Epithelial cell of proximal tubule (primary cell): ENCODE measurements around the gene MYOM1. TPM values are rescaled to one million over a fixed set of nuclear protein-coding genes. Genes with fewer than 3 reads are reported as not detected.

Experiments used
- DNase-seq: peaks from one replicate; pipeline ENCODE4 v3.0.0-alpha.2; 2011; ENCODE audit warnings: low read depth
- H3K4me3 ChIP-seq: 2 replicates; pipeline ENCODE4 v1.5.1; 2011; ENCODE audit warnings: low read depth, mild to moderate bottlenecking, low read length
- CTCF ChIP-seq: conservative IDR thresholded peaks from 2 replicates; pipeline ENCODE4 v1.5.1; 2012; ENCODE audit warnings: low read depth, mild to moderate bottlenecking, low read length
- total RNA-seq: library from RNA; depleted of rRNA; stranded (reverse); fragments of >200 nt; gene quantifications from 2 replicates; pipeline ENCODE4 v1.2.3, GENCODE V29; 2015

Gene MYOM1
- total RNA-seq, 1 donor from 2014 or later: 0.12 TPM

GRCh38 chr18:3238742-3239141 lies 19.0 kb upstream of the MYOM1 start:
- H3K4me3 ChIP-seq: no peak overlapping the region
- peak; percentile 32 for TF ChIP-seq CTCF
- DNase-seq: no peak

GRCh38 chr18:3236470-3236869 lies 16.7 kb upstream of the MYOM1 start:
- H3K4me3 ChIP-seq: no peak overlapping the region
- TF ChIP-seq CTCF: no peak
- no peak for DNase-seq

- TF ChIP-seq CTCF: no peak
- DNase-seq: no peak
- no peak overlapping the region for H3K4me3 ChIP-seq
Measured at GRCh38 chr18:3235846-3236245, 16.1 kb upstream of the MYOM1 start.

GRCh38 chr18:3234457-3234856 lies 14.7 kb upstream of the MYOM1 start:
- no peak overlapping the region for H3K4me3 ChIP-seq
- TF ChIP-seq CTCF: no peak

GRCh38 chr18:3233433-3234168 lies 13.8 kb upstream of the MYOM1 start:
- H3K4me3 ChIP-seq: no peak overlapping the region
- DNase-seq: no peak
- TF ChIP-seq CTCF: no peak

More at GRCh38 chr18:3234457-3234856, 14.7 kb upstream of the MYOM1 start:
- no peak for DNase-seq

- DNase-seq: no peak
- no peak overlapping the region for H3K4me3 ChIP-seq
- no peak for TF ChIP-seq CTCF
Measured at GRCh38 chr18:3233004-3233403, 13.2 kb upstream of the MYOM1 start.
